Heart left ventricle (tissue), 16 donors: ENCODE measurements around the gene ARMH2. TPM values are rescaled to one million over a fixed set of nuclear protein-coding genes. Genes with fewer than 3 reads are reported as not detected.

ENCODE experiments used
- ATAC-seq, 4 donors: fragments of 200-7000 bp; cut with Tn5 transposase; one replicate each; pipeline ENCODE4 v1.9.1; 2020 to 2022; ENCODE audit warnings: moderate library complexity in 4 of 4, mild to moderate bottlenecking in 3 of 4, moderate number of reproducible peaks in 1 of 4
- DNase-seq, 5 donors: peaks; one replicate each; pipeline ENCODE4 v3.0.0-alpha.2; 2020
- H3K27ac ChIP-seq, 12 donors: fragments of 200-600 bp; sonication (generic) in 4 of 12; one replicate each; pipeline versions ENCODE4 v1.5.0 to v1.8.0; 2016 to 2022; ENCODE audit warnings: mild to moderate bottlenecking in 2 of 12
- H3K27me3 ChIP-seq, 9 donors: fragments of 200-600 bp; sonication (generic) in 2 of 9; one replicate each; pipeline versions ENCODE4 v1.5.1 to v1.8.0; 2016 to 2022; ENCODE audit warnings: mild to moderate bottlenecking in 3 of 9
- H3K36me3 ChIP-seq, 9 donors: fragments of 200-600 bp; sonication (generic) in 2 of 9; one replicate each; pipeline versions ENCODE4 v1.5.0 to v1.8.0; 2018 to 2022; ENCODE audit warnings: mild to moderate bottlenecking in 2 of 9
- H3K4me1 ChIP-seq, 12 donors: fragments of 200-600 bp; sonication (generic) in 4 of 12; one replicate each; pipeline versions ENCODE4 v1.5.0 to v1.8.0; 2016 to 2022; ENCODE audit warnings: mild to moderate bottlenecking in 3 of 12
- H3K4me3 ChIP-seq, 12 donors: fragments of 200-600 bp; sonication (generic) in 4 of 12; one replicate each; pipeline versions ENCODE4 v1.5.0 to v1.8.0; 2017 to 2022; ENCODE audit warnings: mild to moderate bottlenecking in 9 of 12, moderate library complexity in 4 of 12
- H3K9me3 ChIP-seq, 12 donors: fragments of 200-600 bp; sonication (generic) in 4 of 12; one replicate each; pipeline versions ENCODE4 v1.5.0 to v1.8.0; 2016 to 2022; ENCODE audit warnings: mild to moderate bottlenecking in 1 of 12
- POLR2A ChIP-seq, 2 donors: fragments of 450-650 bp; IDR thresholded peaks; one replicate each; pipeline ENCODE4 v1.6.1; 2017; ENCODE audit warnings: antibody characterized with exemption in 2 of 2, mild to moderate bottlenecking in 2 of 2, moderate library complexity in 2 of 2
- whole genome bisulfite sequencing, 4 donors: extraction: QIAGEN DNeasy Blood & Tissue Kit in 2 of 4; methylation state at CpG; one replicate each; pipeline versions ENCODE4 v1.1.5 to v1.1.7; 2013 to 2018; 5-methylcytosine and 5-hydroxymethylcytosine counted together
- intact Hi-C, 10 donors: fragments of 100-400 bp; cut with DNase I; formaldehyde crosslinking; loops; one replicate each; pipeline versions ENCODE4 v1.11.1 to v1.14.2; 2022
- polyA plus RNA-seq, 2 donors: library from polyadenylated mRNA; stranded (reverse); fragments of 200-250 nt; gene quantifications; one replicate each; pipeline ENCODE4 v1.2.3, GENCODE V29; 2013
- total RNA-seq, 9 donors: library from RNA; depleted of rRNA in 2 of 9; stranded (reverse); fragments of >200 nt in 2 of 9; fragmentation: NEBNext Ultra II Directional in 3 of 9; extraction: Animal tissue kit (Norgen Biotek cat#: 25700) in 3 of 9; gene quantifications; one replicate each; pipeline versions ENCODE4 v1.1.0 to v1.2.4, GENCODE V29; 2016 to 2023
- TF ChIP-seq, protein P1 (sequence below), 12 donors: fragments of 200-600 bp; sonication (generic) in 4 of 12; IDR thresholded peaks; one replicate each; pipeline versions ENCODE4 v1.5.0 to v1.8.0; 2018 to 2022; ENCODE audit warnings: antibody characterized with exemption in 12 of 12, mild to moderate bottlenecking in 5 of 12
- donor health status: ischemic (EF 13 %, LVEDD 7.1; RV severe dilation, severe dysfunction).
- donor health status: healthy with polysubstance abuse.
- donor health status: DM: no; HTN: yes; CAD: no.
- donor health status: DM: no; HTN: no; CAD: no.
- donor health status: ischemic (EF 25% LVEDD 6.9; RV normal size, moderate dysfunction).
- donor health status: ischemic (EF 25% LVEDD 5.7; RV mildly dilated, moderate dysfunction).
- donor health status: healthy.
- donor health status: DM: yes; HTN: yes; CAD: no.
- donor health status: ischemic (EF 35%, LVEDD 5.7; RV mildly dilated, moderate dysfunction).
- donor health status: nonischemic (EF 11% LVEDD 7.7; RV severe dilation, severe dysfunction).
- donor health status: DM: yes; HTN: yes; CAD: no.
- donor health status: PGD.
- donor health status: ischemic (EF 29% LVEDD 5.4; RV normal size, mild dysfunction).
- donor health status: nonischemic (EF 23%, LVEDD 6.1; RV moderate dilation, normal function).

Gene ARMH2
- total and polyA plus RNA-seq, 11 donors: not detected

DNA sequence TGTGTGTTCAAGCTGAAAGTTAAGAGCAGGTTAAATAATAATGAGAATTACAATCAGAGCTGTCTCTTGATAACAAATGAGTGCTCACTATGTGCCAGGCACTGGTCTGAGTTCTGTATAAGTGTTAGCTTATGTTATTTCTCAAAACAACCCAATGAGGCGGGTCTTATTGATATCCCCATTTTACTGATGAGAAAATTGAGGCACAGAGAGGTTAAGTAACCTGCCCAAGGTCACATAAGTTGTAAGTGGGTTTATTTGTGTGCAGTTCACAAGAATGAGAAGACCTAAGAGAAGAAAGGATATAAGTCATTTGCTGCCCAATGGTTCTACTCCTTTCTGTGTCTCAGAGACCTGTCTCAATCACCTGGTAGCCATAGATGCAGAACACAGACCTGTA lies 34.1 kb upstream of the ARMH2 start:
- Histone ChIP-seq H3K9me3 (no peaks in the 10 kb centered on the region), H3K4me1 (peaks cover 0 to 20% (median 9%) of the 10 kb centered on the region in 12 donors), H3K36me3 (peaks cover 0 to 67% (median 2%) of the 10 kb centered on the region in 9 donors), H3K4me3 (no peak overlapping the region), H3K27ac (no peak overlapping the region), H3K27me3 (no peaks in the 10 kb centered on the region)
- 94 to 100% (median 100%) methylated on average over 1 of the region's 1 CpG for WGBS, 4 donors
- intact Hi-C loops: no loop called here
- ATAC-seq (no peak), DNase-seq (no peak)
- no peak for TF ChIP-seq POLR2A (IDR thresholded peaks at IDR 0.05)
- TF ChIP-seq, protein P1, sequence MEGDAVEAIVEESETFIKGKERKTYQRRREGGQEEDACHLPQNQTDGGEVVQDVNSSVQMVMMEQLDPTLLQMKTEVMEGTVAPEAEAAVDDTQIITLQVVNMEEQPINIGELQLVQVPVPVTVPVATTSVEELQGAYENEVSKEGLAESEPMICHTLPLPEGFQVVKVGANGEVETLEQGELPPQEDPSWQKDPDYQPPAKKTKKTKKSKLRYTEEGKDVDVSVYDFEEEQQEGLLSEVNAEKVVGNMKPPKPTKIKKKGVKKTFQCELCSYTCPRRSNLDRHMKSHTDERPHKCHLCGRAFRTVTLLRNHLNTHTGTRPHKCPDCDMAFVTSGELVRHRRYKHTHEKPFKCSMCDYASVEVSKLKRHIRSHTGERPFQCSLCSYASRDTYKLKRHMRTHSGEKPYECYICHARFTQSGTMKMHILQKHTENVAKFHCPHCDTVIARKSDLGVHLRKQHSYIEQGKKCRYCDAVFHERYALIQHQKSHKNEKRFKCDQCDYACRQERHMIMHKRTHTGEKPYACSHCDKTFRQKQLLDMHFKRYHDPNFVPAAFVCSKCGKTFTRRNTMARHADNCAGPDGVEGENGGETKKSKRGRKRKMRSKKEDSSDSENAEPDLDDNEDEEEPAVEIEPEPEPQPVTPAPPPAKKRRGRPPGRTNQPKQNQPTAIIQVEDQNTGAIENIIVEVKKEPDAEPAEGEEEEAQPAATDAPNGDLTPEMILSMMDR (IDR thresholded peaks at IDR 0.05): no peak

DNA sequence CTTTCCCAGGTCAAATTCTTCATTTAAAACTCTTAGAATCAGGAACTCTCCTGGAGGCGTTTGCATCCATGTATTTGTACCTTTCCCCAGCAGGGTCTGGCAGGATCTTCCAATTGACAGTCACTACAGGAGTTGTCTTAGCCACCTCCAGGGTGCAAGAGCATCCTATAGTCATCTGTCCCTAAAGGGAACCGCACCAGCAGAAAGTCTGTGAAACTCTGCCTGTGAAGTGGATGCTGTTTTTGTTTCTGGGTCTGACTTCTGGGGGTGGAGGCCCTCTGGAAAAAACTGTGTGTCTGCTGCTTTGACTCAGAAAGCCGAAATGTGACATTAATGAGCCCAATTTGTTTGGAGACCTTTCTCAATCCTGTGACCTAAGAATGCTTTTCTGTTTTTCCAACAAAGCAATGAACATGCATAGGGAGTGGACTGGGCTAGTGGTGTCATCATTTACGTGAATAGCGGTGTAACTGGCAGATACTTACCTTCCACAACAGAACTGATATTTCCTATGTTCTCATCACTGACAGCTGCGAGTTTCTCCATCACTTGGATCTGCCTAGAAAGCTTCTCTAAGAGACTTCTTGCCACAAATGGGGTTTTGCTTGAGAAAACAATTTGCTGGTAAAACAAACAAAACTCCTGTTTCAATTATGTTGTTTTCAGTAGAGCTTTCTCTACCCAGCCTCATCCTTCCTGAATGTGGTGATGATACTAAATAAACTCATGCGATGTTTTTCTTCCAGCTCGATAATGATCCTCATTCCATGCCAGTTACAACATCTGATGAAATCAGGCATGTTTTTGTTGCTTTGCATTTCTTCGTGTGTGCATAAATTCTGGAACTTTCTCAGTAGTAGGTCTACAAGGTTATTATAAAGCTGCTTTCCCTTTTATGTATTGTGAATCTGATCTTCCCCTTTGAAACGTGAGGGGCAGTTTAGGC lies 33.3 kb upstream of the ARMH2 start:
- no peak overlapping the region for H3K4me3 ChIP-seq
- ATAC-seq (no peak), DNase-seq (no peak)
- no peaks in the 10 kb centered on the region for H3K27me3 ChIP-seq
- H3K36me3 ChIP-seq: peaks cover 0 to 75% (median 10%) of the 10 kb centered on the region in 9 donors
- no peaks in the 10 kb centered on the region for H3K9me3 ChIP-seq
- intact Hi-C loops: no loop called here
- TF ChIP-seq POLR2A (IDR thresholded peaks at IDR 0.05): no peak
- TF ChIP-seq, protein P1 (IDR thresholded peaks at IDR 0.05): no peak
- H3K27ac ChIP-seq: no peak overlapping the region
- 89 to 91% (median 90%) methylated on average over 10 of the region's 10 CpGs for WGBS, 4 donors
- H3K4me1 ChIP-seq: peaks cover 0 to 20% (median 9%) of the 10 kb centered on the region in 12 donors

DNA sequence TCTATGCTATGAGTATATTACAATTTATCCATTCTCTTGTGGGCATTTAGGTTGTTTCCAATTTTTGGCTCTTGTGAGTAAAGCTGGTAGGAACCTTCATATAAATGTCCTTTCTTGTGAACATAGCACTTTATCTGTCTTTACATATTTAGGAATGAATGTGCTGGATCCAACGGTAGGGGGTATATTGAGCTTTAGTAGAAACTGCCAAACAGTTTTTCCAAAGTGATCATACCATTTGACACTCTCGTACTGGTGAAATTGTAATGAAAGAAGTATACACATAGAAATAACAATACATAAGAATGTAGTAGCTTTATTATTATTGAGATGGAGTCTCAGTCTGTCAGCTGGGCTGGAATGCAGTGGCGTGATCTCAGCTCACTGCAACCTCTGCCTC lies 30.9 kb upstream of the ARMH2 start:
- Histone ChIP-seq H3K36me3 (peaks cover 0 to 96% (median 12%) of the 10 kb centered on the region in 9 donors), H3K27ac (no peak overlapping the region), H3K27me3 (no peaks in the 10 kb centered on the region), H3K9me3 (no peaks in the 10 kb centered on the region), H3K4me1 (peaks cover 0 to 1% (median 0%) of the 10 kb centered on the region in 12 donors), H3K4me3 (no peak overlapping the region)
- intact Hi-C loops: no loop called here
- TF ChIP-seq, protein P1 (IDR thresholded peaks at IDR 0.05): no peak
- no peak for TF ChIP-seq POLR2A (IDR thresholded peaks at IDR 0.05)
- DNase-seq (no peak), ATAC-seq (no peak)
- whole genome bisulfite sequencing, 4 donors: 92 to 94% (median 92%) methylated on average over 3 of the region's 3 CpGs

DNA sequence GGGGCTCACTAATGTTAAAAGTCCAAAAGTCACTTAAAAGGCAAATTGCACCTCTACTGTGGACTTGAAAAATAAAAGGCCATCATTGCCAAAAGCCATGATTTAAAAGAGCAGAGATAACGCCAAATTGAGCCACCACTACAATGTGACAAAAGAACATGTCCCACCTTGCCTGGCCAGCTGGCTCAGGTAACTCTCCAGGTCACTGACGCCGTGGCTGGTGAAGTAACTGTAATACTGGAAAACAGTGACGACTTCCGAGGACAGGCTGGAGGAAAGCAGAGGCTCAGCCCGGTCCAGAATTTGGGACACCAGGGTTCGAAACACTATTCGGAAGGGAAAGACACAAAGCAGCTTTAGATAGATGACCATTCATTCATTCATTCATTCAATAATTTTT lies 29.3 kb upstream of the ARMH2 start:
- H3K27ac ChIP-seq: no peak overlapping the region
- no peak for ATAC-seq
- 80 to 90% (median 84%) methylated on average over 8 of the region's 8 CpGs for WGBS, 4 donors
- intact Hi-C loops: no loop called here
- no peaks in the 10 kb centered on the region for H3K9me3 ChIP-seq
- no peaks in the 10 kb centered on the region for H3K4me1 ChIP-seq
- DNase-seq: no peak
- no peak overlapping the region for H3K4me3 ChIP-seq
- no peak for TF ChIP-seq POLR2A (IDR thresholded peaks at IDR 0.05)
- TF ChIP-seq, protein P1 (IDR thresholded peaks at IDR 0.05): no peak
- peaks cover 0 to 97% (median 15%) of the 10 kb centered on the region in 9 donors for H3K36me3 ChIP-seq
- no peaks in the 10 kb centered on the region for H3K27me3 ChIP-seq
